Activated CD4-positive, alpha-beta T cell treated with anti-CD3 and anti-CD28 coated beads, Interleukin-2, amount 10 ng/mL, durations not matched to agents 7 days and 5 days (primary cell): Measurements from ENCODE around the gene ACER1. TPM values are rescaled to one million over a fixed set of nuclear protein-coding genes. Genes with fewer than 3 reads are reported as not detected.
"Not testable (repeated sequence)": the region's sequence is repeated elsewhere in the genome, so short reads cannot be mapped to it uniquely, and the experiment has no call there.

Experiments
- CTCF ChIA-PET: fragments of 350-600 bp; sonication (Branson Sonifier 250); formaldehyde crosslinking; loops from one replicate; lab custom pipeline; 2021; ENCODE audit warnings: antibody characterized with exemption; lab: Charles Lee
- POLR2A ChIA-PET: fragments of 350-600 bp; sonication (Branson Sonifier 250); formaldehyde crosslinking; loops from one replicate; lab custom pipeline; 2021; ENCODE audit warnings: antibody characterized with exemption; lab: Charles Lee
- DNase-seq: peaks from one replicate; pipeline ENCODE4 v3.0.0-alpha.2; 2020
- H3K27ac Mint-ChIP-seq: one replicate; pipeline ENCODE4 v1.8.0; 2021; ENCODE audit warnings: mild to moderate bottlenecking, moderate library complexity, mixed read lengths
- H3K27me3 Mint-ChIP-seq: one replicate; pipeline ENCODE4 v1.8.0; 2021; ENCODE audit warnings: mixed read lengths
- H3K36me3 Mint-ChIP-seq: one replicate; pipeline ENCODE4 v1.8.0; 2021; ENCODE audit warnings: low read depth, mixed read lengths
- H3K4me1 Mint-ChIP-seq: one replicate; pipeline ENCODE4 v1.8.0; 2021; ENCODE audit warnings: mixed read lengths
- H3K4me3 Mint-ChIP-seq: one replicate; pipeline ENCODE4 v1.8.0; 2021; ENCODE audit warnings: mild to moderate bottlenecking, moderate library complexity, mixed read lengths
- H3K9me3 Mint-ChIP-seq: one replicate; pipeline ENCODE4 v1.8.0; 2021; ENCODE audit warnings: mixed read lengths
- total RNA-seq, 2 experiments: library from RNA; stranded (reverse); gene quantifications; one replicate each; pipeline ENCODE4 v1.2.3, GENCODE V29; 2021

Gene ACER1
- total RNA-seq, 2 experiments from 2014 or later = 0.81 to 0.82 TPM

DNA sequence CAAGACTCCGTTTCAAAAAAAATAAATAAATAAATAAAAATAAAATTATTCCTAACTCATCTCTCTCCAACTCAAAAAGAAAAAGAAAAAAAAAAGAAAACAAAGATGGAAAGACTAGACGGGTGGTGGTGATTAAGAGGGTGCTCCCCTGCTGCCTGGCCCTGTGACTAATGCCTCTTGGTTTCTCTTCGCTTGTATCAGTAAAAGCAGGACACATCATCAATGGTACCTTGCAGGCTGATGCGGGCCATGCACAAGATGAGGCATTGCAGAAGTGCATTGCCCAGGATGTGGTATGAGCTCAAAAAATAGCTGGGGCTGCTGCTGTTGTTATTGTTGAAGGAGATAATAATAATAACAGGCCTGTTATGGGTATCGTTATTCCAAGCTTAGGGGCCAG, 14.6 kb downstream of the ACER1 start:
- no peak overlapping the region for H3K27ac Mint-ChIP-seq
- DNase-seq = no peak
- H3K4me1 Mint-ChIP-seq = no peaks in the 10 kb centered on the region
- no peak overlapping the region for H3K4me3 Mint-ChIP-seq
- no peaks in the 10 kb centered on the region for H3K9me3 Mint-ChIP-seq
- CTCF ChIA-PET = no interaction called here
- peaks cover 2% of the 10 kb centered on the region for H3K36me3 Mint-ChIP-seq
- POLR2A ChIA-PET = no interaction called here
- no peaks in the 10 kb centered on the region for H3K27me3 Mint-ChIP-seq

DNA sequence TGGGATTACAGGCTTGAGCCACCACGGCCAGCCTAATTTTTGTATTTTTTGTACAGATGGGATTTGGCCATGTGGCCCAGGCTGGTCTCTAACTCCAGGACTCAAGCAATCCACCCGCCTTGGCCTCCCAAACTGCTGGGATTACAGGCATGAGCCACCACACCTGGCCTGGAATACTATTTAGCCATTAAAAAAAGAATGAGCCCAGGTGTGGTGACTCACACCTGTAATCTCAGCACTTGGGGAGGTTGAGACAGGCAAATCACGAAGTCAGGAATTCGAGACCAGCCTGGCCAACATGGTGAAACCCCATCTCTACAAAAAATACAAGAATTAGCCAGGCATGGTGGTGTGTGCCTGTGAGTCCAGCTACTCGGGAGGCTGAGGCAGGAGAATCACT, 17.8 kb downstream of the ACER1 start:
- H3K4me3 Mint-ChIP-seq, DNase-seq, H3K36me3 Mint-ChIP-seq, H3K9me3 Mint-ChIP-seq, H3K4me1 Mint-ChIP-seq, H3K27ac Mint-ChIP-seq, POLR2A ChIA-PET, H3K27me3 Mint-ChIP-seq, CTCF ChIA-PET: not testable (repeated sequence)

GRCh38 chr19:6313398-6313969, 19.9 kb downstream of the ACER1 start:
- Mint-ChIP-seq H3K4me3 (no peak overlapping the region), H3K36me3 (no peaks in the 10 kb centered on the region), H3K27ac (no peak overlapping the region), H3K4me1 (no peaks in the 10 kb centered on the region), H3K9me3 (peaks cover 5% of the 10 kb centered on the region), H3K27me3 (no peaks in the 10 kb centered on the region)
- ChIA-PET CTCF (interaction anchor here (1.3 kb wide), 1 partner anchor 14 kb away, joined by 5 read pairs; no protein-coding TSS in a partner anchor), POLR2A (no interaction called here)
- no peak for DNase-seq

GRCh38 chr19:6312018-6312417, 21.4 kb downstream of the ACER1 start:
- CTCF ChIA-PET = interaction anchor here (0.6 to 1.4 kb wide), 3 partner anchors 10 to 570 kb away, joined by 3 to 5 read pairs (median 3); no protein-coding TSS in a partner anchor
- POLR2A ChIA-PET = no interaction called here
- H3K4me1 Mint-ChIP-seq = no peaks in the 10 kb centered on the region

DNA sequence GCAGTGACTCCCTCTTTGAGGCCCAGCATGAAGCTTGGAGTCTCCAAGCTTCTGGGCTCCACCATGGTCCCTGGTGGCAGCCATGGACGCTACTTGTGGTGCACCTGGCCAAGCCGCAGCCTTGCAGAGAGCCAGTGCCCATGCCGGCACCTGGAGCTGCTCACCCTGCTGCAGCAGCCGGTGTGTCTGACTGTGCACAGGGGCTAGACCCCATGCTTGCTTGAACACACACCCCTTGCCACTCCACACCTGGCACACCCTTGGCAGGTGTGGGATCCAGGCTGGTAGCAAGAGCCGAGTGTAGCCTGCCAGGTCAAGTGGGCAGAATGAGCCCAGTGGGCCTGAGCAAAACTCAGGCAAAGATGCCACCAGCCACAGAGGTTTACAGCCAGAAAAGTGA, 35.0 kb downstream of the ACER1 start:
- ChIA-PET POLR2A (no interaction called here), CTCF (interaction anchor here (0.5 kb wide), 1 partner anchor 33 kb away, joined by 3 read pairs; no protein-coding TSS in a partner anchor)
- peaks cover 8% of the 10 kb centered on the region for H3K9me3 Mint-ChIP-seq
- DNase-seq = no peak
- peaks cover 4% of the 10 kb centered on the region for H3K36me3 Mint-ChIP-seq
- H3K27me3 Mint-ChIP-seq = peaks cover 2% of the 10 kb centered on the region
- H3K4me3 Mint-ChIP-seq = no peak overlapping the region
- H3K27ac Mint-ChIP-seq = no peak overlapping the region
- H3K4me1 Mint-ChIP-seq = no peaks in the 10 kb centered on the region

More at GRCh38 chr19:6312018-6312417, 21.4 kb downstream of the ACER1 start:
- no peak for DNase-seq
- H3K27me3 Mint-ChIP-seq = no peaks in the 10 kb centered on the region
- no peak overlapping the region for H3K4me3 Mint-ChIP-seq
- no peaks in the 10 kb centered on the region for H3K36me3 Mint-ChIP-seq
- H3K27ac Mint-ChIP-seq = no peak overlapping the region
- peaks cover 5% of the 10 kb centered on the region for H3K9me3 Mint-ChIP-seq

- Mint-ChIP-seq H3K9me3 (peaks cover 14% of the 10 kb centered on the region), H3K36me3 (peaks cover 4% of the 10 kb centered on the region), H3K4me1 (no peaks in the 10 kb centered on the region), H3K27me3 (peaks cover 2% of the 10 kb centered on the region), H3K4me3 (no peak overlapping the region), H3K27ac (no peak overlapping the region)
- no peak for DNase-seq
- POLR2A ChIA-PET = no interaction called here
- CTCF ChIA-PET = interaction anchor here (0.7 kb wide), 1 partner anchor 577 kb away, joined by 3 read pairs; the partner anchor contains the start of genes CATSPERD and LONP1
Observed at GRCh38 chr19:6297202-6297601, 36.2 kb downstream of the ACER1 start.

- H3K4me3 Mint-ChIP-seq = no peak overlapping the region
- no peak for DNase-seq
- peaks cover 55% of the 10 kb centered on the region for H3K9me3 Mint-ChIP-seq
- no peaks in the 10 kb centered on the region for H3K4me1 Mint-ChIP-seq
- H3K36me3 Mint-ChIP-seq = peaks cover 7% of the 10 kb centered on the region
- no peak overlapping the region for H3K27ac Mint-ChIP-seq
- ChIA-PET POLR2A (no interaction called here), CTCF (no interaction called here)
- H3K27me3 Mint-ChIP-seq = peaks cover 2% of the 10 kb centered on the region
Observed at GRCh38 chr19:6292006-6292405, 41.4 kb downstream of the ACER1 start.

DNA sequence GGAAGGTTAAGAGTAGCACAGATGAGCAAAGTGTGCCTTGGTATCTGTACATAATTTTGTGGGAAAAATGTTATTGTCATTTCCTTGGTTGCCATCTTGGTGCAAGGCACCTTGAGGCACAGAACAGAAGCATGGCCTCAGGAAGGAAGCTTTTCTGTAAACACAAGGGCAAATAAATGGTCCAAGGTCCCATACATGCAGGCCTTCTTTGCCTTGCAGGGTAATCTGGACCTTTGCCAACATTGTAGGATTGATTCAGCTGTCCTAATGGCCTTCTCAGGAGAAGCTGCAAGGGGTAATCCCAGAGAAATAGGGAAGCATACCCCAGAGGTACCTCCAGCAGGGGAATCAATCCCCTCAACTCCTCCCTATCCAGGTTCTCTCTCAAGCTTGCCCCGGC, 44.7 kb downstream of the ACER1 start:
- H3K27me3 Mint-ChIP-seq = no peaks in the 10 kb centered on the region
- H3K27ac Mint-ChIP-seq = no peak overlapping the region
- POLR2A ChIA-PET = no interaction called here
- CTCF ChIA-PET = interaction anchor here (1.0 kb wide), 1 partner anchor 70 kb away, joined by 3 read pairs; no protein-coding TSS in a partner anchor
- H3K4me3 Mint-ChIP-seq = no peak overlapping the region
- no peaks in the 10 kb centered on the region for H3K4me1 Mint-ChIP-seq
- peaks cover 3% of the 10 kb centered on the region for H3K36me3 Mint-ChIP-seq
- peaks cover 49% of the 10 kb centered on the region for H3K9me3 Mint-ChIP-seq
- DNase-seq = no peak

DNA sequence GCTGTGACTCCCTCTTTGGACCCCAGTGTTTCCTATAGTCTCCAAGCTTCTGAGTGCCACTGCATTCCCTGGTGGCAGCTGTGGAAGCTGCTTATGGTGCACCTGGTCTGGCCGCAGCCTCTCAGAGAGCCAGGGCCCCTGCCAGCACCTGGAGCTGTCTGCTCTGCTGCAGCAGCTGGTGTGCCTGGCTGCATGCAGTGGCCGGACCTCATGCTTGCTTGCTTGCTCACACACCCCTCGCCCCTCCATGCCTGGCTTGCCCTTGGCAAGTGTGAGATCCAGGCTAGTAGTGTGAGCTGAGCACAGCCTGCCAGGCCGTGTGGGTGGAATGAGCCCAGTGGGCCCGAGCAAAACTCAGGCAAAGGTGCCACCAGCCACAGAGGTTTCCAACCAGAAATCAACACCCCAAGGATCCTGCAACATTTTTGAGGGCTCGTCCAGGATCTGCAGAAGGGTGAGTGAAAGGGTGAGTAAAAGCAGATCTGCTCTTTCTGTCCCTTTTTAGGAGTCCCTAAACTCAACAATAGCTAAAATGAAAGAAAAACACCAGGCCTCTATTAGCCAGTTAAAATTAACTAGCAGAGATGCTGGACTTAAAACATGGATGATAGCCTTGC, 46.0 kb downstream of the ACER1 start:
- peaks cover 43% of the 10 kb centered on the region for H3K9me3 Mint-ChIP-seq
- no peak overlapping the region for H3K27ac Mint-ChIP-seq
- ChIA-PET CTCF (interaction anchor here (0.5 to 1.7 kb wide), 4 partner anchors 12 to 483 kb away, joined by 3 to 6 read pairs (median 4); no protein-coding TSS in a partner anchor), POLR2A (interaction anchor here (0.6 kb wide), 1 partner anchor 60 kb away, joined by 3 read pairs; no protein-coding TSS in a partner anchor)
- H3K36me3 Mint-ChIP-seq = peaks cover 3% of the 10 kb centered on the region
- no peak overlapping the region for H3K4me3 Mint-ChIP-seq
- peaks cover 3% of the 10 kb centered on the region for H3K27me3 Mint-ChIP-seq
- DNase-seq = no peak
- H3K4me1 Mint-ChIP-seq = no peaks in the 10 kb centered on the region

- no peak for DNase-seq
- H3K4me3 Mint-ChIP-seq = no peak overlapping the region
- CTCF ChIA-PET = interaction anchor here (0.5 to 1.7 kb wide), 5 partner anchors 13 to 483 kb away, joined by 3 to 6 read pairs (median 4); no protein-coding TSS in a partner anchor
- POLR2A ChIA-PET = interaction anchor here (0.6 kb wide), 1 partner anchor 59 kb away, joined by 3 read pairs; no protein-coding TSS in a partner anchor
- H3K27ac Mint-ChIP-seq = no peak overlapping the region
- peaks cover 37% of the 10 kb centered on the region for H3K9me3 Mint-ChIP-seq
- H3K36me3 Mint-ChIP-seq = peaks cover 1% of the 10 kb centered on the region
- peaks cover 6% of the 10 kb centered on the region for H3K27me3 Mint-ChIP-seq
- H3K4me1 Mint-ChIP-seq = no peaks in the 10 kb centered on the region
Observed at GRCh38 chr19:6286676-6287075, 46.7 kb downstream of the ACER1 start.

DNA sequence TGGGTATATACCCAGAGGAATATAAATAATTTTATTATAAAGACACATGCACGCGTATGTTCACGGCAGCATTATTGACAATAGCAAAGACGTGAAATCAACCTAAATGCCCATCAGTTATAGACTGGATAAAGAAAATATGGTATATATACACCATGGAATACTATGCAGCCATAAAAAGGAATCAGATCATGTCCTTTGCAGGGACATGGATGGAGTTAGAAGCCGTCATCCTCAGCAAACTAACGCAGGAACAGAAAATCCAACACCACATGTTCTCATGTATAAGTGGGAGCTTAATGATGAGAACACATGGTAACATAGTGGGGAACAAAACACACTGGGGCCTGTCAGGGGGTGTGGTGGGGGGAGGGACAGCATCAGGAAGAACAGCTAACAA, 51.0 kb downstream of the ACER1 start:
- H3K36me3 Mint-ChIP-seq, H3K27me3 Mint-ChIP-seq, POLR2A ChIA-PET, DNase-seq, H3K9me3 Mint-ChIP-seq, CTCF ChIA-PET, H3K27ac Mint-ChIP-seq, H3K4me3 Mint-ChIP-seq: not testable (repeated sequence)
- peaks cover 19% of the 10 kb centered on the region for H3K4me1 Mint-ChIP-seq

DNA sequence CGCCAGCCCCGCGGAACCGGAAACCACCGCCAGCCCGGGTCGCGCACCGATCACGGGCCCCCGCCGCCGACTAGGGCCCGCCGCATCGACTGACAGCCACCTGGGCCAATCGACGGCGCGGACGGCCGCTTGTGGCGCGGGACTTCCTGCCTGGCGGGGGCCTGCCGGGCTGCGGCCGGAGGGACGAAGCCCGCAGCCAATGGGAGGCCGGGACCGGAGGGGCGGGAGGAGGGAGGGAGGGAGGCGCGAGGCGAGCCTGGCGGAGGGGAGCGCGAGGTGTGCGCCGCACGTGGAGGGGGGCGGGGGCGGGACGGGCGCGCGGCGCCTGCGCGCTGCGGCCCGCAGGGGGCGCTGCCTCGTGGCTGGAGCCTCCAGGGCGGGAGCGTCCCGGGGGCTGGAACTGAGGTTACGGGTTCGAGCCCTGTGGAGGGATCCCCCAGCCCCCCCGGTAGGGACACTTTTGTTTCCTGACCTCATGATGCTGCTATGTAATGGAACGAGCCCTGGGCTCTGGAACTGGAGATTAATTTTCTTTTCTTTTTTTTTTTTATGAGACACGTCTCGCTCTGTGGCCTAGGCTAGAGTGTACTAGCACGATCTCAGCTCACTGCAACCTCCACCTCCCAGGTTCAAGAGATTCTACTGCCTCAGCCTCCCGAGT, 53.4 kb downstream of the ACER1 start, which contains the start of gene MLLT1:
TSS of gene MLLT1 (minus strand) at position 45 of the 661 bp plus-strand sequence. CDS start 191 bp downstream, outside the sequence.
- Mint-ChIP-seq H3K4me3 (peak within 1 kb of the TSS; percentile 90), H3K27ac (peak within 1 kb of the TSS; percentile 90)
- CTCF ChIA-PET = no interaction called here

GRCh38 chr19:6279620-6279930, 53.8 kb downstream of the ACER1 start:
- Mint-ChIP-seq H3K27ac (peak overlapping the region; percentile 50), H3K4me1 (peaks cover 34% of the 10 kb centered on the region), H3K4me3 (peak overlapping the region; percentile 59), H3K27me3 (peaks cover 6% of the 10 kb centered on the region), H3K9me3 (no peaks in the 10 kb centered on the region), H3K36me3 (peaks cover 3% of the 10 kb centered on the region)
- DNase-seq = no peak
- CTCF ChIA-PET = interaction anchor here (1.2 kb wide), 1 partner anchor 20 kb away, joined by 3 read pairs; no protein-coding TSS in a partner anchor
- POLR2A ChIA-PET = no interaction called here

More for the DNA sequence above, 53.4 kb downstream of the ACER1 start, which contains the start of gene MLLT1:
- peaks cover 6% of the 10 kb centered on the region for H3K27me3 Mint-ChIP-seq
- POLR2A ChIA-PET = no interaction called here
- DNase-seq = peak; percentile 95
- peaks cover 1% of the 10 kb centered on the region for H3K9me3 Mint-ChIP-seq
- H3K36me3 Mint-ChIP-seq = peaks cover 3% of the 10 kb centered on the region
- H3K4me1 Mint-ChIP-seq = peaks cover 34% of the 10 kb centered on the region
